PFSK-1 (cell line): ENCODE measurements around the gene GOLPH3.

ENCODE experiments used
- POLR2AphosphoS5 ChIP-seq: IDR thresholded peaks from 2 replicates; pipeline ENCODE4 v1.6.1; 2012; ENCODE audit warnings: low read depth, mild to moderate bottlenecking, control low read depth, low read length, moderate library complexity
- REST ChIP-seq, 2 experiments: IDR thresholded peaks; 2 replicates each; pipeline versions ENCODE4 v1.6.1 to v1.8.0; 2011 to 2012; ENCODE audit warnings: low read depth in 2 of 2, low read length in 2 of 2, control low read depth in 1 of 2, inconsistent platforms in 1 of 2, mild to moderate bottlenecking in 1 of 2, moderate library complexity in 1 of 2; ENCODE audit not compliant: insufficient read depth in 1 of 2
- SIN3A ChIP-seq: IDR thresholded peaks from 2 replicates; pipeline ENCODE4 v1.6.1; 2012; ENCODE audit warnings: mild to moderate bottlenecking, low read length, moderate library complexity, borderline replicate concordance; ENCODE audit not compliant: insufficient read depth
- TAF1 ChIP-seq: IDR thresholded peaks from 2 replicates; pipeline ENCODE4 v1.6.1; 2012; ENCODE audit warnings: low read length, control low read depth, borderline replicate concordance; ENCODE audit not compliant: insufficient read depth

- TF ChIP-seq REST (IDR thresholded peaks at IDR 0.05; ENCODE audit: insufficient read depth in 1 of 2, low read depth in 2 of 2, low read length in 2 of 2) (no peak), POLR2AphosphoS5 (no peak), TAF1 (no peak), SIN3A (no peak)
Measured at GRCh38 chr5:32099486-32100035, 74.6 kb downstream of the GOLPH3 start.
